ENCODE measurements around the gene CTNNA1. TPM values are rescaled to one million over a fixed set of nuclear protein-coding genes. Genes with fewer than 3 reads are reported as not detected.
A peak's percentile ranks its signal among the peaks of the same experiment; 100 is the strongest.

Gene CTNNA1
- total RNA-seq, 4 donors from 2014 or later = 256 to 405 (median 341) TPM

DNA sequence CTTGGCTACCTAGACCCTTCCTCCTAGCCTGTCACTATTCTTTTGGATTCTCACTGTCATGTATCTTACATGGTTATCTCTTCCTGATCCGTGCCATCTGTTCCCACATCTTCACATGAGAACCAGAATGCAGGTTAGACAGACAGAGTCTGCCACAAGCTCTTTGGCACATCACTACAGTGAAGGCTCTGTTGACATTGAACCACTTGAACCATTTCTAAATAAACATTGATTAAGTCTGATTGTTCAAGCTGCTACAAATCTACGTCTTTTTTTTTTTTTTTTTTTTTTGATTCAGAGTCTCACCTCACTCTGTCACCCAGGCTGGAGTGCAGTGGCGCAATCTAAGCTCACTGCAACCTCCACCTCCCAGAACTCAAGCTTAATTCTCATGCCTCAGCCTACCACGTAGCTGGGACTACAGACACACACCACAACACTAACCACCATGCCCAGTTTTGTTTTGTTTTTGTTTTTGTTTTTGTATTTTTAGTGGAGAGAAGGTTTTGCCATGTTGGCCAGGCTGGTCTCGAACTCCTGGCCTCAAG is 207.0 kb downstream of the CTNNA1 start:
- DNase-seq = peak; percentile 41 to 56
- H3K27me3 ChIP-seq = no peaks in the 10 kb centered on the region
- no peaks in the 10 kb centered on the region for H3K9me3 ChIP-seq
- H3K4me3 ChIP-seq (replicated peaks in 1 of 3) = no peak overlapping the region
- H3K27ac ChIP-seq = peak overlapping the region; percentile 8 to 64 (median 30)
- intact Hi-C loops (cut with DNase I) = no loop called here
- 41 to 42% methylated on average over 5 of the region's 5 CpGs for WGBS, 2 donors
- no peak for TF ChIP-seq POLR2A (IDR thresholded peaks at IDR 0.05)
- TF ChIP-seq, protein P1, sequence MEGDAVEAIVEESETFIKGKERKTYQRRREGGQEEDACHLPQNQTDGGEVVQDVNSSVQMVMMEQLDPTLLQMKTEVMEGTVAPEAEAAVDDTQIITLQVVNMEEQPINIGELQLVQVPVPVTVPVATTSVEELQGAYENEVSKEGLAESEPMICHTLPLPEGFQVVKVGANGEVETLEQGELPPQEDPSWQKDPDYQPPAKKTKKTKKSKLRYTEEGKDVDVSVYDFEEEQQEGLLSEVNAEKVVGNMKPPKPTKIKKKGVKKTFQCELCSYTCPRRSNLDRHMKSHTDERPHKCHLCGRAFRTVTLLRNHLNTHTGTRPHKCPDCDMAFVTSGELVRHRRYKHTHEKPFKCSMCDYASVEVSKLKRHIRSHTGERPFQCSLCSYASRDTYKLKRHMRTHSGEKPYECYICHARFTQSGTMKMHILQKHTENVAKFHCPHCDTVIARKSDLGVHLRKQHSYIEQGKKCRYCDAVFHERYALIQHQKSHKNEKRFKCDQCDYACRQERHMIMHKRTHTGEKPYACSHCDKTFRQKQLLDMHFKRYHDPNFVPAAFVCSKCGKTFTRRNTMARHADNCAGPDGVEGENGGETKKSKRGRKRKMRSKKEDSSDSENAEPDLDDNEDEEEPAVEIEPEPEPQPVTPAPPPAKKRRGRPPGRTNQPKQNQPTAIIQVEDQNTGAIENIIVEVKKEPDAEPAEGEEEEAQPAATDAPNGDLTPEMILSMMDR (IDR thresholded peaks at IDR 0.05) = no peak
- no peaks in the 10 kb centered on the region for H3K36me3 ChIP-seq
- H3K4me1 ChIP-seq = peaks cover 53 to 67% of the 10 kb centered on the region in 2 donors

DNA sequence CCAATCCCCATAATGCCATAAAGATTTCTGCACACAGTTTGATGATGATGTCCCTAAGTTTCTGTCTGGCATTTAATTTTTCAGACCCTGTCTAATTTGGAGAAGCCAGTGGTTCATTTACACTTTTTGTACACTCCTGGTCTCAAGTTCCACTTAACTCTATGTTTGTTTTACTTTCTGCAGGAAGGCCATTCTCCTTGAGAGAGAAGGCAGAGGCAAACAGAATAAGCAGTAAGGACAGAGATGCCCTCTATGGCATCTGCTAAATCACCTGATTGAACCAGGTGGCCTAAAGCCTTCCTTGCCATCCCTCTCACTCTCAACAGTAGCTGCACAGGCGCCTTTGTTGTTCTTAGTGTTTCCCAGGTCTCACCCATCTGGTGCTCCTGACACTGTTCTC is 208.0 kb downstream of the CTNNA1 start:
- Histone ChIP-seq H3K27ac (peak overlapping the region; percentile 23 to 43 (median 30)), H3K4me3 (replicated peaks in 1 of 3) (no peak overlapping the region), H3K27me3 (no peaks in the 10 kb centered on the region), H3K36me3 (no peaks in the 10 kb centered on the region), H3K4me1 (peaks cover 44 to 57% of the 10 kb centered on the region in 2 donors), H3K9me3 (no peaks in the 10 kb centered on the region)
- WGBS, 2 donors = 59 to 86% methylated on average over 1 of the region's 1 CpG
- no peak for DNase-seq
- TF ChIP-seq POLR2A (IDR thresholded peaks at IDR 0.05) = no peak
- TF ChIP-seq, protein P1 (IDR thresholded peaks at IDR 0.05) = no peak
- intact Hi-C loops (cut with DNase I) = no loop called here

DNA sequence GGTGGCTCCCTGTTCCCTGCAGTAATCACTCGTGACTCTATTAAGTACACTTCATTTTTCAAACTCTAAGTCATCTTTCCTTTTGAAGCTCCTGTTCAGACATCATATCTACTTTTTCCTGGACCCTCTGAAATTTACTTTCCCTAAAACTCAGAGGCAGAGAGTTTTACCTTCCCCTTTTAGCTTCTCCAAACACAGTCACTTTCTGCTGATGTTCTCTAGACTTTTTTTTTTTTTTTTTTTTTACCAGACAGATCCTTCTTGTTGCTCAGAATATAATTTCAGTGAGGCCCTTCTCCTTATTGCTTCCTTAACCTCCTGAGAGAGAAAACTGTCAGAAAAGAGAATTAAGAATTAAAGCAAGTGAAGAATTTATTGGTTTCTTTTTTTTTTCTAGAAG is 208.5 kb downstream of the CTNNA1 start:
- Histone ChIP-seq H3K36me3 (no peaks in the 10 kb centered on the region), H3K9me3 (no peaks in the 10 kb centered on the region), H3K4me1 (peaks cover 43 to 55% of the 10 kb centered on the region in 2 donors), H3K4me3 (replicated peaks in 1 of 3) (no peak overlapping the region), H3K27me3 (no peaks in the 10 kb centered on the region), H3K27ac (peak overlapping the region in 2 of 3 donors; percentile 23 to 43)
- no peak for TF ChIP-seq POLR2A (IDR thresholded peaks at IDR 0.05)
- TF ChIP-seq, protein P1 (IDR thresholded peaks at IDR 0.05) = no peak
- no peak for DNase-seq
- 40 to 46% methylated on average over 1 of the region's 1 CpG for WGBS, 2 donors
- intact Hi-C loops (cut with DNase I) = no loop called here

DNA sequence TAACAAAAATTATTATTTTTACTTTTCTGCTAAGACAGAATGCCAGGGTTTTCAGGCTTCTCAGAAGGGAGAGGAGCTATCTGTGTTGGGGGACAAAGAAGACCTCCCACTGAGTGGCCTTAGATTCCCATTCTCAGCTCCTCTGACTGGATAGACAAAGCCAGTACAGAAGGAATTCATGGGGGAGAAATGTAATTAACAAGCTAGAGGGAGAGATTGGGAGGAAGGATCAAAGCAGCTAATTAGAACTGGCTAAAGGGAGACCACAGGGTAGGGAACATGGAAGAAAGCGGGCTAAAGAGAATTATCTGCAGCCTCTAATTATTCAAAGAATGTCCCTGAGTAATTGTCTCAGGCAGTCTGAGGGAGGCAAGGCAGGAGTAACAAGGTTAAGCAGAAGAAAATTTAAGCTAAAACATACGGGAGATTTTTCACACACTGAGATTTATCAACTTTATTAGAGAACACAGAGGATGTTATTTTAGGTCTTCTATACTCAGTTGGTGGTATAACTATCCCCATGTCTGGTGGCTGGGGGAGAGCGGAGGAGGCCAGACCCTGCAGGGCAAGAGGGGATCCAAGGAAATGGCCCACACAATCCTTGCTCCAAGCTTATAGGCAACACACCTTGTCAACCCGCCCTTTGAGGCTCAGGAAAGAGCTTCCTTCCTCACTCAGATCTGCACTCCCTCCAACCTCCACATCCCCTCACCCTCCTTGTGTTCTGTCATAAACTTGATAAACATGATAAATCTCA is 209.6 kb downstream of the CTNNA1 start:
- Histone ChIP-seq H3K27me3 (no peaks in the 10 kb centered on the region), H3K4me1 (peaks cover 47 to 64% of the 10 kb centered on the region in 2 donors), H3K36me3 (no peaks in the 10 kb centered on the region), H3K27ac (peak overlapping the region in 2 of 3 donors; percentile 43 to 63), H3K4me3 (replicated peaks in 1 of 3) (no peak overlapping the region), H3K9me3 (no peaks in the 10 kb centered on the region)
- 91 to 93% methylated on average over 4 of the region's 4 CpGs for WGBS, 2 donors
- intact Hi-C loops (cut with DNase I) = no loop called here
- TF ChIP-seq, protein P1 (IDR thresholded peaks at IDR 0.05) = no peak
- no peak for TF ChIP-seq POLR2A (IDR thresholded peaks at IDR 0.05)
- DNase-seq = no peak

DNA sequence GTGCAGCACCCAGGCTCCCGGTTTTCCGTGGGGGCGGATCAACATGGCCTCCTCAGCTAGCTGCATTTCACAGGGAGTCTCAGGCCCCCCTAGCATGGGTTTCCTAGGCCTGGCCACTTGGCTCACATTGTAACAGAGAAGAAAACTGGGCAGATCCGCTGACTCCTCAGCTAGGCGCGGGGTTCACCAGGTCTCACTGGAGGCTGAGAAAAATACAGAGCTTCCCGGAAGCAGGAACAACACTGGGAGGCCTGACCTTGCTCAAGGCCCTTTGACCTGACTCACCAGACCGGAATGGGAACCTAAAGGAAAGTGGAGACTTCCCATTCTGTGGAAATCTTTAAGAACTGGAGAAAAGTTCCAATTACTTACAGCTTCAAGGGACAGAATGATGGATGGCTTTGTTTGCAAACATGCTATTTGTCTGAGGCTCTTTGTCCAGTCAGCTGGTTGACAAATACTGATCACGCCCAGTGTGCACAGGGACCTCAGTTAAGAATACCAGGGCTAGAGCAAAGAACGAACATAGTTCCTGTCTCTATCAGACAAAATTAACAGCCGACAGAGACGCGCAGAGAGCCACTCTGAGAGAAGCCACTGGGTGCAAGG is 210.6 kb downstream of the CTNNA1 start:
- no peak for DNase-seq
- WGBS, 2 donors = 86 to 92% methylated on average over 13 of the region's 13 CpGs
- Histone ChIP-seq H3K27ac (peak overlapping the region in 2 of 3 donors; percentile 36 to 43), H3K4me3 (replicated peaks in 1 of 3) (no peak overlapping the region), H3K27me3 (no peaks in the 10 kb centered on the region), H3K36me3 (no peaks in the 10 kb centered on the region), H3K4me1 (peaks cover 57 to 74% of the 10 kb centered on the region in 2 donors), H3K9me3 (no peaks in the 10 kb centered on the region)
- intact Hi-C loops (cut with DNase I) = no loop called here
- TF ChIP-seq POLR2A (IDR thresholded peaks at IDR 0.05) = no peak
- TF ChIP-seq, protein P1 (IDR thresholded peaks at IDR 0.05) = no peak

Measured in thyroid gland (tissue), 4 donors.